HG02623 (cell line): Measurements from ENCODE around the gene PRIMA1.

Experiments used
- ATAC-seq: cut with Tn5 transposase; IDR thresholded peaks from one replicate; pipeline ENCODE4 v1.9.1; 2021; ENCODE audit warnings: moderate library complexity; ENCODE audit not compliant: unreplicated experiment

PRIMA1 gene

DNA sequence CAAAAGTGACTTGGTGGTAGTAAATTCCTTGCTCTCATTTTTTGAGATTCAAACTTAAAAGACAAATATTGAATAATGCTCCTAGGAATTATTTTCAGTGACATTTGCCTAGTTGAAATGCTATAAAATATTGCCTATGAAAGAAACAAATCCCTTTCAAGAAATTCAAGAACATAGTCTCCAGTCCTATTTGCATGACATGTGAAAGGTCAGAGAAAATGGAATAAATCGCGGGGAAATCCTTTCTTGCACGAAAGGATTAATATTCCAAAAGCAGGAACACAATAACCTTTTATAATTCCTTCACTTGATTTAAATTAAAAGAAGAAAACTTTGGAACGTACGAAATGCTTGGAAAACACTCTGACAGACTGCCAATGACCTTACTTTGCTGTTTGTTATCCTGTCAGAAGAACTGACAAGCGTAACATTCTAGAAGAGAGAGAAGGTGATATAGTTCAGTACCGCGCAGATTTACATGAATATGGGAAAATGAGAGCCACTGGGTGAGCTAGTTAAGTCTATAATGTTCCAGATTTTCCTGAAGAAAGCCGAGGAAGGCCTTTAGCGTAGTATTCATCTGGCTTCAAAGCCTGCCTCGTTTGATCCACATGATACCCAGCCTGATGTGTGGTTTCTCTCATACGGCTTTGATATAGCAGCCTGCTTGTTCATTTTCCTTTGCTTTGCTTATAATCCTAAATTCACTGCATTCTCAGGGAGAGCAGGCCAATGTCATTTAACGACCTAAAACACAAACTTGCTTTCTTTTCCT, 103.0 kb downstream of the PRIMA1 start:
- no peak for ATAC-seq

GRCh38 chr14:93683226-93683625, 105.1 kb downstream of the PRIMA1 start:
- no peak for ATAC-seq

DNA sequence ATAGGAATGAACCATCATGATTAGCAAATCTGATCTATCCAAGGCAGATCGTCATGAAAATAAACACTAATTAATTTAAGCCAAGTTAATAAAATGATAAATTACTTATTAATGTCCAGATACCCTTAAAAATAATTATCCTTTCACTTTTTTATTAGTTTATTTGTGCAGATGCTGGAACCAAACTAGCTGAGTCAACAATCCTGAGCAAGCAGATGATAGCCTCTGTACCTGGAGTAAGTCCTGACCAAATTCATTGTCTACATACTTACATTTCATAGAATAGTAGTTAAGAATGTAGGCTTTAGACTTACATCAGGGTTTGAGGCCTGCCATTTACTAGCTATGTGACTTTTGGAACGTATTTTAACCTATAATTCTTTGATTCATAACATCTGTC, 105.8 kb downstream of the PRIMA1 start:
- no peak for ATAC-seq

- ATAC-seq: no peak
These were observed 111.8 kb downstream of the PRIMA1 start for GRCh38 chr14:93676416-93676958.

- ATAC-seq: no peak
These were observed 112.6 kb downstream of the PRIMA1 start for GRCh38 chr14:93675651-93676050.

GRCh38 chr14:93674343-93674742, 113.9 kb downstream of the PRIMA1 start:
- no peak for ATAC-seq

GRCh38 chr14:93669632-93670031, 118.7 kb downstream of the PRIMA1 start:
- no peak for ATAC-seq
